HepG2 (cell line): ENCODE results near the gene SH2D7. TPM values are rescaled to one million over a fixed set of nuclear protein-coding genes. Genes with fewer than 3 reads are reported as not detected.

Experiments used
- BRF2 ChIP-seq: sonication (generic); formaldehyde crosslinking; IDR thresholded peaks from 2 replicates; pipeline ENCODE4 v1.8.1; 2022; ENCODE audit warnings: mild to moderate bottlenecking, missing genetic modification reagents
- EP300 ChIP-seq, 3 experiments: sonication (generic) in 1 of 3; formaldehyde crosslinking in 1 of 3; IDR thresholded peaks; 2 replicates each; pipeline versions ENCODE4 v1.5.1 to v1.6.1; 2011 to 2020; ENCODE audit warnings: low read depth in 2 of 3, low read length in 2 of 3, borderline replicate concordance in 1 of 3, improper control_type of control experiment in 1 of 3, mild to moderate bottlenecking in 1 of 3, missing genetic modification reagents in 1 of 3, moderate library complexity in 1 of 3
- ETV5 ChIP-seq: IDR thresholded peaks from 2 replicates; pipeline ENCODE4 v1.6.1; 2018; ENCODE audit warnings: missing biosample characterization, missing genetic modification reagents, inconsistent platforms, borderline replicate concordance
- FOXO1 ChIP-seq: sonication (generic); formaldehyde crosslinking; IDR thresholded peaks from 2 replicates; pipeline ENCODE4 v1.4.0; 2020; ENCODE audit warnings: missing genetic modification reagents
- HCFC1 ChIP-seq: fragments of 150-350 bp; IDR thresholded peaks from 2 replicates; pipeline ENCODE4 v1.6.1; 2014; ENCODE audit warnings: low read depth, low read length
- HDAC2 ChIP-seq: sonication (generic); formaldehyde crosslinking; IDR thresholded peaks from 2 replicates; pipeline ENCODE4 v1.4.0; 2020; ENCODE audit warnings: missing genetic modification reagents
- HMGXB4 ChIP-seq, 2 experiments: sonication (generic) in 1 of 2; formaldehyde crosslinking in 1 of 2; IDR thresholded peaks; 2 replicates each; pipeline versions ENCODE4 v1.4.0 to v1.6.1; 2018 to 2020; ENCODE audit warnings: missing genetic modification reagents in 2 of 2, borderline replicate concordance in 1 of 2, low read depth in 1 of 2, mild to moderate bottlenecking in 1 of 2, missing biosample characterization in 1 of 2
- KLF16 ChIP-seq, 2 experiments: sonication (generic) in 1 of 2; formaldehyde crosslinking in 1 of 2; IDR thresholded peaks; 2 replicates each; pipeline versions ENCODE4 v1.6.1 to v1.8.0; 2016 to 2023; ENCODE audit warnings: missing genetic modification reagents in 2 of 2, missing compliant biosample characterization in 1 of 2
- MATR3 ChIP-seq: sonication (generic); formaldehyde crosslinking; IDR thresholded peaks from 2 replicates; pipeline ENCODE4 v1.4.0; 2020; ENCODE audit warnings: missing genetic modification reagents
- MIER3 ChIP-seq: IDR thresholded peaks from 2 replicates; pipeline ENCODE4 v1.6.1; 2016; ENCODE audit warnings: missing compliant biosample characterization, borderline replicate concordance
- MZF1 ChIP-seq: sonication (generic); formaldehyde crosslinking; IDR thresholded peaks from 2 replicates; pipeline ENCODE4 v1.8.1; 2023; ENCODE audit warnings: mild to moderate bottlenecking, missing genetic modification reagents, borderline replicate concordance
- PAX8 ChIP-seq: sonication (generic); formaldehyde crosslinking; IDR thresholded peaks from 2 replicates; pipeline ENCODE4 v1.8.0; 2022; ENCODE audit warnings: mild to moderate bottlenecking, missing genetic modification reagents, borderline replicate concordance
- POGK ChIP-seq: sonication (generic); formaldehyde crosslinking; conservative IDR thresholded peaks from 2 replicates; pipeline ENCODE4 v1.8.0; 2022; ENCODE audit warnings: mild to moderate bottlenecking, moderate library complexity, missing genetic modification reagents
- RAD51 ChIP-seq: fragments of 450-650 bp; IDR thresholded peaks from 2 replicates; pipeline ENCODE4 v1.6.1; 2016; ENCODE audit warnings: borderline replicate concordance
- RNF2 ChIP-seq: fragments of 450-650 bp; conservative IDR thresholded peaks from 2 replicates; pipeline ENCODE4 v1.6.1; 2016; ENCODE audit warnings: low read depth
- STAT6 ChIP-seq: sonication (generic); formaldehyde crosslinking; IDR thresholded peaks from 2 replicates; pipeline ENCODE4 v1.4.0; 2020; ENCODE audit warnings: missing genetic modification reagents, mild to moderate bottlenecking, borderline replicate concordance
- ZBTB20 ChIP-seq: sonication (generic); formaldehyde crosslinking; IDR thresholded peaks from 2 replicates; pipeline ENCODE4 v1.8.1; 2023; ENCODE audit warnings: missing genetic modification reagents, low read depth, mild to moderate bottlenecking, borderline replicate concordance
- ZKSCAN1 ChIP-seq: fragments of 150-350 bp; IDR thresholded peaks from 2 replicates; pipeline ENCODE4 v1.6.1; 2014; ENCODE audit warnings: low read length
- ZNF441 ChIP-seq: sonication (generic); formaldehyde crosslinking; IDR thresholded peaks from 2 replicates; pipeline ENCODE4 v1.7.0; 2021; ENCODE audit warnings: missing genetic modification reagents, borderline replicate concordance
- ZNF790 ChIP-seq: sonication (generic); formaldehyde crosslinking; IDR thresholded peaks from 2 replicates; pipeline ENCODE4 v1.8.0; 2022; ENCODE audit warnings: missing genetic modification reagents, mild to moderate bottlenecking, borderline replicate concordance
- ZNF850 ChIP-seq: sonication (generic); formaldehyde crosslinking; conservative IDR thresholded peaks from 2 replicates; pipeline ENCODE4 v1.9.0; 2021; ENCODE audit warnings: mild to moderate bottlenecking, missing genetic modification reagents
- ZSCAN9 ChIP-seq: IDR thresholded peaks from 2 replicates; pipeline ENCODE4 v1.6.1; 2016; ENCODE audit warnings: borderline replicate concordance
- polyA plus RNA-seq, 8 experiments: library from polyadenylated mRNA; depleted of rRNA in 3 of 8; stranded (reverse) in 7 of 8; unstranded in 1 of 8; fragments of >200 nt; fragmentation: Illumina TruSeq in 4 of 8; extraction: Trizol in 4 of 8; gene quantifications; 2 replicates each; pipeline versions ENCODE4 v1.2.1 to v1.2.3, GENCODE V29; 2011 to 2016; ENCODE audit warnings: low read depth in 4 of 8, missing spikeins in 1 of 8, mixed read lengths in 1 of 8; ENCODE audit not compliant: insufficient read depth in 1 of 8
- total RNA-seq, 5 experiments: library from RNA; depleted of rRNA; stranded (reverse); fragments of >200 nt; fragmentation: Illumina TruSeq; extraction: Trizol; gene quantifications; 2 replicates each; pipeline ENCODE4 v1.2.3, GENCODE V29; 2016; ENCODE audit warnings: low read depth in 1 of 5

SH2D7 gene
- total and polyA plus RNA-seq, 2 of the 13 experiments (the other 11 are each of a cell fraction or from before 2014, with no cell fraction given): not detected

- TF ChIP-seq MATR3 (no peak), RAD51 (no peak), HMGXB4 (CRISPR knock-in tag; IDR thresholded peaks at IDR 0.05; ENCODE audit: borderline replicate concordance in 1 of 2, low read depth in 1 of 2) (peak; percentile 53 to 55; a peak in 1 of 4 replicates), PAX8 (CRISPR knock-in tag) (no peak), STAT6 (no peak), HCFC1 (no peak), KLF16 (CRISPR knock-in tag; IDR thresholded peaks at IDR 0.05) (peak in 1 of 2 experiments; percentile 60; a peak in 1 of 4 replicates), ETV5 (CRISPR knock-in tag) (no peak), FOXO1 (CRISPR knock-in tag) (no peak), MIER3 (CRISPR knock-in tag) (no peak), ZKSCAN1 (no peak), POGK (CRISPR knock-in tag) (no peak), ZNF790 (CRISPR knock-in tag) (no peak), ZNF441 (no peak), BRF2 (CRISPR knock-in tag) (no peak), ZSCAN9 (CRISPR knock-in tag) (no peak), ZBTB20 (CRISPR knock-in tag) (no peak), MZF1 (CRISPR knock-in tag) (no peak), RNF2 (no peak), HDAC2 (CRISPR knock-in tag) (0 out of 2 replicates have a peak, but pooled peaks have one; percentile 15), ZNF850 (CRISPR knock-in tag) (no peak), EP300 (IDR thresholded peaks at IDR 0.05; ENCODE audit: low read depth in 2 of 2, low read length in 2 of 2) (no peak), EP300 (CRISPR knock-in tag; IDR thresholded peaks at IDR 0.05; ENCODE audit: borderline replicate concordance) (no peak)
Observed at GRCh38 chr15:78108300-78109084, 16.1 kb downstream of the SH2D7 start (continued).
